ENCODE measurements around the gene C1QTNF8.

C1QTNF8 gene, protein sequence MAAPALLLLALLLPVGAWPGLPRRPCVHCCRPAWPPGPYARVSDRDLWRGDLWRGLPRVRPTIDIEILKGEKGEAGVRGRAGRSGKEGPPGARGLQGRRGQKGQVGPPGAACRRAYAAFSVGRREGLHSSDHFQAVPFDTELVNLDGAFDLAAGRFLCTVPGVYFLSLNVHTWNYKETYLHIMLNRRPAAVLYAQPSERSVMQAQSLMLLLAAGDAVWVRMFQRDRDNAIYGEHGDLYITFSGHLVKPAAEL

DNA sequence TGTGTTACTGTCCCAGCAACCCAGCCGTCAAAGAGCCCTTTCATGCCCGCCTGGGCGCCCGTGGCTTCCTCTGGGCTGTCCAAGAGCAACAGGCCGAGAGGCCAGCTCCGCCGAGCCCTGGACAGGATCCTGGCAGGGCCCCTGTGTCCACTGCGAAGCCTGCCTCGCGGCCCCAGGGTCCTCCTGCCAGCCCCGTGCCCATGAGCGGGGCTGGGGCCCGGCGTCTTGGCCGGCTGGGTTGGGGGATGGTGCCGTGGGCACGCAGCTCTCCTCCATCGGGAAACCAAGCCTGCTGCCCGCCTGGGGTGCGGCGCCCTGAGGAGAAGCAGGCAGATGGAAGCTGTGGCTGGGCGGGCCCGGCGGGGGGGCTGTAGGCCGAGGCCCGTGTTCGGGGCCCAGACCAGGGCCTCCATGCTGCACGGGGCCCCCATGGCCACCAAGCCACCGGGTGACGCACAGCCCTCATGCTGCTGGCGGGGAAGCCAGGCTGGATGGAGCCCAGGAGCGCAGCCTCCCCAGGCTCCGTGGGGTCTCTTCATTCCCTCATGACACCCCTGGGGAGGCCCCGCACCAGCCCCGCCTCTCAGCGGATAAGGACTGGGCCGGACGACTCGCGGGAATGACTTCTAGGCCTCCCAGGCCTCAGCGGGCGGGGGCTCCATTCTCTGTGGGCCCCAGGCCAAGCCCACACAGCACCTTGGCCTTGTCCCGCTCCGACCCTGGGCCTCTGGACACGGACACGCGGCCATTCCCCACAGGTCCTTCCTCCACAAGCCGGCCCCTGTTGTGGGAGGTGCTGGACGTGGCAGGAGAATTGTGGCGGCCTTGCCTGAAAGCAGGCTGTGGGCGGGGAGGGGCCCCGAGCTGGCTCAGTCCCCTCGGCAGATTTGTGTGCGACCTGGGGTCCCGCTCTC is at the start of gene C1QTNF8:
Gene C1QTNF8 (minus strand): TSS at position 76 of the 914 bp plus-strand sequence. CDS start 1,322 bp downstream, outside the sequence.
- no peak for DNase-seq

DNA sequence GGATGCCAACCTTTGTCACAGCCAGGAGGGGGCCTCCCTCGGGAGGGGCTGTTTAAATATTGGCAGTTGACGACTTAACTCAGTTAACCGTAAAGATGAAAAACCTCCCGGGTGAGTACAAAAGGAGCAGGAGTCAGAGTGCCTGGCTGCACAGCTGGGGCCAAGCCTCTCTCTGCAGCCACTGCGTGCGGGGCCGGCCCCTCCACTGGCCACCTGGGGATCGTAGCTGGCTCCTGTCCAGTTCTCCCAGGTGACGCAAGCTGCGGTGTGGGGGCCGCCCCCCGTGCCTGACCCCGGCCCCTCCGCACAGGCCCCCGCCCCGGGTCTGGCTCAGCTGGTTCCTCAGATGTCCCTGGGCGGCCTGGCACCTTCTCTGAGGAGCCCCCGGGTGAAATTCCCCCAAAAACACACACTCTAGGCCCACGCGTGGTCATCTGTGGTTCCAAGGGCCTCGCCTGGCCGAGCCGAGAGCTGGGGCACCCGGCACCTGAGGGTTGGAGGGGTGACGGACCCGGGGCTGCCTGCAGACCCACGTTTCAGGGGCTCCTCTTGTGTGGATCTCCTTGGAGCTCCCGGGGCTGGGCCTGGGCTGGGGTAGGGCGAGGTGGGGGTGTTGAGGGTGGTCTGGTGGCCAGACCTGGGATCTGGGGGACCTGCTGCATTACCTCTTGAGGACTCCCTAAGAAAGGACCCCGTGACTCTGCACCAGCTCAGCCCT is 49.5 kb upstream of the C1QTNF8 start:
- no peak for DNase-seq

DNA sequence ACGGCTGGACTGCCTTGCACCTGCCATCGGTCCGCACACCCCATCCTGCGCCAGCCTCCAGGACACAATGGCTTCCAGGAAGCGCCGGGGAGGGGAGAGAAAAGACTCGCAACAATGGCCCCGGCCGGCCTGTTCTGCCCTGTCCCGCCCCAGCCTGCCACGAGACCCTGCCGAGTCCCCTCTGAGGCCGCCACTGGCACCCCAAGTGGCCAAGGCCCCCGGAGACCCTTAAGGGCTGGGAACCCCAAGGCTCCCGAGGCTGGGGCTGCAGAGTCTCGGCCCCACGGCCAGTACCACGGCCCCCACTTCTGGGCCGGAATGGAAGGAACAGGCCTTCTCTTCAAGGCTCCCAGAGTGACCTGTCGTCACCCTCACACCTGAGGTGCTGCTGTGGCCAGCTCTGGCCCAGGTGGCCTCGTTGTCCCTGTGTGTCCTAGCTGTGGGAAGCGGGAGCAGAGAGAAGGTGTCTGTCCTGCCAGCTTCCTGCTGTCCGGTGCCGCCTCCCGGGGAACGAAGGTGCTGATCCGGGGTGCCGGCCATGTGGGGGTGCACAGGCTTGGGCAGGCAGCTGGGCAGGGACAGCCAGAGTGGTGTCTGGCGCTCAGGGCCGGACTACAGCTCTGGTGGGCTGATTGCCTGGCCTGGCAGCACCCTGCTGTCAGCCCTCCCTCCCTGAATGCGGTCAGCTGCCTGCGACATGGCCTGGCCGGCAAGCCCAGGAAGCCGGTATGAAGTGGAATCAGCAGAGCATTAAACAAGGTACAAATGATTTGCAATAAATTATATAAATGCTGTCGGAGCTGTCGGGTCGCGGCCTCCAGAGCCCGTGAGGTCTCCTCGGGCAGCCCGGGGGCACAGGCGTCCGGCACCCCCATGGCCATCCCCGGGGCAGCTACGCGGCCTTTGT is 48.7 kb upstream of the C1QTNF8 start:
- DNase-seq, result no peak

DNA sequence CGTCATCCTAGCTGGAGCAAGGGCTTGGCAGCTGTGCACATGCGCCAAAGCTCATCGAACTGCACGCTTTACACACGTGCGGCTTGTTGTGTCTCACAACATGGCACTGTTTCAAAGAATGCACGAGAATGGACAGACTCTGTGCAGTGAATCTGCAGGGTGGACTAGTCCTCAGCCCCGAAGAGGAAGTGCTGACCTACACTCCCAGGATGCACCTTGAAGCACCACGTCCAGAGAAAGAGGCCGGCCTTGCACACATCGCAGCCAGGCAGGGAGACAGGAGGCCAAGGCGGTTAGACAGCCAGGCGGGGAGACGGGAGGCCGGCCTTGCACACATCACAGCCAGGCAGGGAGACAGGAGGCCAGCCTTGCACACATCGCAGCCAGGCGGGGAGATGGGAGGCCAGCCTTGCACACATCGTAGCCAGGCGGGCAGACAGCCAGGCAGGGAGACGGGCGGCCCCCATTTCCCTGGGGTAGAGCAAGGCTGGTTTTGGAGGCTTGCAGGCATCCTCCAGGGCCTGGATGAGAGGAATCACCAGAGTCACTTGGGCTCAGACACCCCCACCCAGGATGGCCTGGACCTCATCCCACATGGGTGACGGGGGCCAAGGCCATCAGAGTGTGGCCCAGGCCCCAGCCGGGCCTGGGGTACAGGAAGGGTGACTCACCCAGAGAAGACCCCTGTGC is 47.9 kb upstream of the C1QTNF8 start:
- no peak for DNase-seq

DNA sequence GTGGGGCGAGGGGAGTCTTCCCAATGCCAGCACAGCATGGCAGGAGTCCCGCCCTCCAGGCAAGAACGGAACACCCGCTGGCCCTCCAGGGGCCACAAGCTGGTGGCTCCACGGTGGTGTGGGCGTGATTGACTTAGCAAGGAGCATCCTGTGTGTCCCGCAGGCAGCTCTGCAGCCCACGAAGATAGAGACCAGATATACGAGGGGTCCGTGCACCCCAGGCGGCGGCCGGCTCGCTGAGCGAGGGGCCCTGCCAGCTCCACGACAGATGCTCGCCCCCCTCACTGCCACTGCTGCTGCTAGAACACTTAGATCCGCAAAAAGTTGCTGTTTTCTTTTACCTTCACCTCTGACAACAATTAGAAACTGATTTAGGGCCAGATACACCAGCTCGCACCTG is 46.9 kb upstream of the C1QTNF8 start:
- no peak for DNase-seq

- DNase-seq, result no peak
Measured at GRCh38 chr16:1141716-1142115, 45.7 kb upstream of the C1QTNF8 start.

DNA sequence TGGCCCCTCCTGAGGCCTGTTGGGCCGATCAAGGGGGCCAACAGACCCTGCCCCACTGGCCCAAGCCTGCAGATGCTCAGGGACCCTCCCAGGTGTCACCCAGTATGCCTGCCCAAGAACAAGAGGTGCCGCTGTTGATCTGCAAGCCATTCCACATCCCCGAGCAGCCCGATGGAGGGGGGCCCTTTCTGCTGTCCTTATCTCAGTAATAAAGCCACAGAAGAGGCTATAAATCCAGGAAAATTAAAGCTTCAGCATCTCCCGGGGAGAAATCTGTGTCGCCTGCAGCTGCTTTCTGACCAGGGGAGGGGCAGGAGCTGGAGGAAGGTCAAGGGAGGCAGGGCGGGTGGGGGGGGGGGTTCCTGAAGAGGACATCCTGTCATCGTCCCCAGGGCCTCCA is 45.1 kb upstream of the C1QTNF8 start:
- no peak for DNase-seq

- DNase-seq, result no peak
Measured at GRCh38 chr16:1140582-1141162, 44.6 kb upstream of the C1QTNF8 start.

DNA sequence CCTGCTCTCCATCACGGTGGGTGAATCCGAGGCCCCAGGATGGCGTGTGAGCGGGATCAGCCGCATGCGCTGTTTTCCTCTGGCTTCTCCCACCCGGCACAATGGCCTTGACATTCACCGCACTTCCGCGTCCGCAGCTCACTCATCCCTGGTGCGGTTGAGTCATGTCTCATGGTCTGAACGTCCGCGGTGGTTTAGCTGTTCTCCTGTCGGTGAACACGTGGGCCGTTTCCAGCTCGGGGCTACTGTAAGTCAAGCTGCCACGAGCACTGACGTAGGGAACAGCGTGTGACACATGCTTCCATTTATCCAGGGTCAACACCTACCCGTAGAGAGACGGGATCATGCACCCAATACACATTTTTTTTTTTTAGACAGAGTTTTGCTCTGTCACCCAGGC is 41.6 kb upstream of the C1QTNF8 start:
- no peak for DNase-seq

DNA sequence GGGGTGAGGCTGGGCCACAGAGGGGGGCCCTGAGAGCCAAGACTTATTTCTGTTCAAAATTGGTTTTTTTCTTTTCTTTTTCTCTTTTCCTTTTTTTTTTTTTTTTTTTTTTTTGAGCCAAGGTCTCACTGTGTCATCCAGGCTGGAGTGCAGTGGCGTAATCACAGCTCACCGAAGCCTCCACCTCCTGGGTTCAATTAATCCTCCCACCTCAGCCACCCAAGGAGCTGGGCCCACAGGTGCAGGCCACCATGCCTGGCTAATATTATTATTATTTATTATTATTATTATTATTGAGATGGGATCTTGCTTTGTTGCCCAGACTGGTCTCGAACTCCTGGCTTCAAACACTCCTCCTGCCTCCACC is 39.4 kb upstream of the C1QTNF8 start:
- no peak for DNase-seq

- no peak for DNase-seq
Measured at GRCh38 chr16:1134776-1135458, 38.9 kb upstream of the C1QTNF8 start.

- DNase-seq, result no peak
Measured at GRCh38 chr16:1133810-1134520, 37.9 kb upstream of the C1QTNF8 start.

DNA sequence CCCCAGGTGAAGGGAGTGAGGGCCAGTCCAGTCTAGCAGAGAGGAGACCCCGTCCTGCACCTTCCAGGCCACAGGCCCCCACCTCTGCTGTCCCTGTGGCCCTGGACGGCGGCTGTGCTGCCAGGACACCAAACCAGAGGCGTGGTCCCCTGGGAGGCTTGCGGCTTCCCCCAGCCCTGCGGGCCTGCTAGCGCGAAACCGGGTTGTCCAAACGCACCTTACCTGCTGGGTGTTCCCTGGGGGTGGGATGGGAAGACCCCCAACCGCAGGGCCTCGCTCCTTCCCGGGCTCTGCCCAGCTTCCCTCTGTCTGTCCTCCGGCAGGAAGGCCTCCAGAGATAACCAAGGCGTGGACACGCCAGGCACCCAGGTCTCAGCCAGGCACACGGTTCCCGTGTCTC is 37.2 kb upstream of the C1QTNF8 start:
- no peak for DNase-seq

GRCh38 chr16:1132431-1132830 is 36.4 kb upstream of the C1QTNF8 start:
- DNase-seq, result no peak

DNA sequence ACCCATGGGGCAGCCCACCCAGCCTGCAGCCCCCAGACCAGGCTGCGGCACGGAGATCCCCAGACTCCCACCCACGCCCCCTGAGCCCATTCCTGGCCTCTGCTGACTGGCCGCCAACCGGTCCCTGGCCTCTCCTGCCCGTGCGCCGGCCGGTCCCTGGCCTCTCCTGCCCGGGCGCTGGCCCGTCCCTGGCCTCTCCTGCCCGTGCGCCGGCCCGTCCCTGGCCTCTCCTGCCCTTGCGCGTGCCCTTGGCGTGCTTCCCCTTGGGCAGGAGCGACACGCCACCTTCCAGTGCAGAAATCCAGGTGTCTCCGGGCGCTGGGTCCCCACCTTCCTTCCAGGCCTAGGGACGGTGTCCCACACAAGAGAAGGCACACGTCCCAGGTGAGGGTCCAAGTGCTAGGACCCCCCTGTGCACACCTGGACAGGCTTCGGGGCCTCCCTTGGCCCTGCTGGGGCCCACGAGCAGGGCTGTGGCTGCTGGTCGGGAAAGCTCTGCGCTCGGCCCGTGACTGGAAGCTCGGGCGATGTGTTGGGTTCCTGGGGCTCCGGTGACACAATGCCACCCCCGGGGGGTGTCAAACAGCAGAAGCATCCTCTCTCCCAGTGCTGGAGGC is 35.4 kb upstream of the C1QTNF8 start:
- no peak for DNase-seq

GRCh38 chr16:1130382-1130781 is 34.3 kb upstream of the C1QTNF8 start:
- no peak for DNase-seq

GRCh38 chr16:1129106-1129960 is 33.3 kb upstream of the C1QTNF8 start:
- DNase-seq, result no peak

DNA sequence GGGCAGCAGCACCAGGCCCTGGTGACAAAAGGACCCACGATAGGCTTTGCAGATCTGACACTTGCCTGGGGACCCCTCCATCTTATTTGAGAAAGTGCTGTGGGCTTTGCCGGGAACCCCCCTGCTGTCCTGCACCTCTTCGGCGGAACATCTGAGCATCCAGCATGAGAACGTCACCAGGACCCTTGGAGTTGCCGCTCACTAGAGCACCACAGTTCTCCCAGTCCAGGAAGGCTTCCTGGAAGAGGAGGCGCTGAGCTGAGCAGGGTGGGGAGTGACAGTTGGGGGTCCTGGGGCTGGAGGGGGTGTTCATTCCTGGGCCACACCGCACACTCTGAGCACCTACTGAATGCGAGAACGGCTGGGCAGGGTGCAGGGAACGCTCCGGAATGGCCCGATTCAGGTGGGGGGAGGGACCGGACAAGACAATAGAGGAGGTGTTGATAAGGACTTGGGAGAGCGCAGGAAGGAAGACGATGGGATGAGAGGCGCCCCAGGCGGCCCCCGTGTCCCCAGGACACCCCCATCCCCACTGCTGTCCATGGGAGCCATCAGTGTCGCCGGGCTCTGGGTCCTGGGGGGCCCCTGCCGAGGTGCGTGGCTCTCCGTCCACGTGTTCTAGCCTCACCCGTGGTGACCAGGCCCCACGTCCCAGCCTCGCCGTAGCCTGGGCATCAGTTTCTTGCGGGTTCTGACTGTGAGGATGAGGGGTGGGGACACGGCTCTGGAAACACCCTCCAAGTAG is 32.1 kb upstream of the C1QTNF8 start:
- no peak for DNase-seq
